CD14-positive monocyte (primary cell): Measurements from ENCODE around the gene FCRL6. TPM values are rescaled to one million over a fixed set of nuclear protein-coding genes. Genes with fewer than 3 reads are reported as not detected.

Experiments
- DNase-seq, 3 donors: peaks; one replicate each; pipeline ENCODE4 v3.0.0-alpha.2; 2011 to 2022
- H2AFZ ChIP-seq: 2 replicates; pipeline ENCODE4 v1.6.0; 2012; ENCODE audit warnings: mild to moderate bottlenecking, low read depth, low read length, inconsistent platforms; ENCODE audit not compliant: insufficient read depth, poor library complexity, severe bottlenecking
- H3K27ac ChIP-seq, 2 donors: 1 replicate in 1 of 2; 2 replicates in 1 of 2; pipeline ENCODE4 v1.5.1; 2012 to 2013; ENCODE audit warnings: low read length in 2 of 2, control low read depth in 1 of 2, inconsistent platforms in 1 of 2, low read depth in 1 of 2, mild to moderate bottlenecking in 1 of 2
- H3K27me3 ChIP-seq, 2 donors: one replicate each; pipeline versions ENCODE4 v1.6.0 to v1.6.1; 2011 to 2013; ENCODE audit warnings: low read length in 2 of 2; ENCODE audit not compliant: control insufficient read depth in 2 of 2, insufficient read depth in 2 of 2
- H3K36me3 ChIP-seq, 2 donors: replicated peaks in 1 of 2; 1 replicate in 1 of 2; 2 replicates in 1 of 2; pipeline versions ENCODE4 v1.5.1 to v1.6.1; 2012 to 2013; ENCODE audit warnings: low read length in 2 of 2, control low read depth in 1 of 2, inconsistent platforms in 1 of 2, mild to moderate bottlenecking in 1 of 2; ENCODE audit not compliant: insufficient read depth in 2 of 2, control insufficient read depth in 1 of 2
- H3K4me1 ChIP-seq, 2 donors: 1 replicate in 1 of 2; 2 replicates in 1 of 2; pipeline versions ENCODE4 v1.5.1 to v1.6.1; 2012 to 2013; ENCODE audit warnings: low read length in 2 of 2, control low read depth in 1 of 2, inconsistent platforms in 1 of 2, mild to moderate bottlenecking in 1 of 2, moderate library complexity in 1 of 2; ENCODE audit not compliant: insufficient read depth in 2 of 2, control insufficient read depth in 1 of 2
- H3K4me2 ChIP-seq: replicated peaks from 2 replicates; pipeline ENCODE3; 2012; ENCODE audit warnings: low read length, moderate library complexity, mild to moderate bottlenecking; ENCODE audit not compliant: poor library complexity, severe bottlenecking; ENCODE audit errors: extremely low read depth
- H3K4me3 ChIP-seq, 3 experiments: fragments of 200-600 bp in 1 of 3; sonication (generic) in 1 of 3; replicated peaks in 1 of 3; 1 replicate in 2 of 3; 2 replicates in 1 of 3; pipeline ENCODE4 v1.5.1; 2011 to 2013; ENCODE audit warnings: low read length in 3 of 3, mild to moderate bottlenecking in 3 of 3, control low read depth in 2 of 3, low read depth in 2 of 3, inconsistent platforms in 1 of 3, moderate library complexity in 1 of 3
- H3K79me2 ChIP-seq: 2 replicates; pipeline ENCODE4 v1.6.0; 2012; ENCODE audit warnings: mild to moderate bottlenecking, control low read depth, inconsistent platforms, low read length, moderate library complexity; ENCODE audit not compliant: insufficient read depth
- H3K9ac ChIP-seq: 2 replicates; pipeline ENCODE4 v1.6.0; 2017; ENCODE audit warnings: low read length, mild to moderate bottlenecking; ENCODE audit not compliant: insufficient read depth, poor library complexity, severe bottlenecking
- H3K9me3 ChIP-seq, 2 donors: replicated peaks in 1 of 2; 1 replicate in 1 of 2; 2 replicates in 1 of 2; pipeline versions ENCODE4 v1.5.1 to v1.6.1; 2012 to 2013; ENCODE audit warnings: low read length in 2 of 2, control low read depth in 1 of 2; ENCODE audit not compliant: control insufficient read depth in 1 of 2, insufficient read depth in 1 of 2
- H4K20me1 ChIP-seq: 2 replicates; pipeline ENCODE4 v1.6.0; 2012; ENCODE audit warnings: mild to moderate bottlenecking, low read length, control low read depth, moderate library complexity; ENCODE audit not compliant: insufficient read depth
- H3K27ac Mint-ChIP-seq, 7 donors: one replicate each; pipeline ENCODE4 v1.8.0; 2020; ENCODE audit warnings: mild to moderate bottlenecking in 7 of 7, mixed read lengths in 7 of 7, moderate library complexity in 6 of 7, inconsistent platforms in 2 of 7
- H3K27me3 Mint-ChIP-seq, 3 donors: one replicate each; pipeline ENCODE4 v1.8.0; 2021 to 2022; ENCODE audit warnings: low read depth in 3 of 3, mild to moderate bottlenecking in 3 of 3, mixed read lengths in 3 of 3, moderate library complexity in 3 of 3, inconsistent platforms in 1 of 3
- H3K36me3 Mint-ChIP-seq, 2 donors: one replicate each; pipeline ENCODE4 v1.8.0; 2020; ENCODE audit warnings: mixed read lengths in 2 of 2, inconsistent platforms in 1 of 2, mild to moderate bottlenecking in 1 of 2
- H3K4me1 Mint-ChIP-seq: one replicate; pipeline ENCODE4 v1.8.0; 2020; ENCODE audit warnings: mild to moderate bottlenecking, mixed read lengths
- H3K4me3 Mint-ChIP-seq, 2 donors: one replicate each; pipeline ENCODE4 v1.8.0; 2020; ENCODE audit warnings: mild to moderate bottlenecking in 2 of 2, mixed read lengths in 2 of 2, moderate library complexity in 1 of 2
- H3K9me3 Mint-ChIP-seq, 7 donors: one replicate each; pipeline ENCODE4 v1.8.0; 2020 to 2022; ENCODE audit warnings: mixed read lengths in 7 of 7, mild to moderate bottlenecking in 6 of 7, moderate library complexity in 6 of 7, inconsistent platforms in 2 of 7
- CTCF ChIP-seq: fragments of 200-600 bp; IDR thresholded peaks from one replicate; pipeline ENCODE4 v1.8.0; 2022; ENCODE audit warnings: antibody characterized with exemption, mild to moderate bottlenecking
- WGBS: methylation state at CpG from one replicate; pipeline ENCODE4 v1.1.5; 2013; ENCODE audit warnings: missing lambda C conversion rate; ENCODE audit not compliant: insufficient coverage; 5-methylcytosine and 5-hydroxymethylcytosine counted together
- intact Hi-C, 2 donors: fragments of 100-400 bp; cut with micrococcal nuclease; formaldehyde crosslinking; loops; one replicate each; pipeline versions ENCODE4 v1.15.0 to v1.15.1; 2023
- polyA plus RNA-seq, 3 donors: library from polyadenylated mRNA; depleted of rRNA in 1 of 3; unstranded in 2 of 3; stranded (reverse) in 1 of 3; fragments of 300-500 nt in 2 of 3; fragments of >200 nt in 1 of 3; fragmentation: Illumina TruSeq in 2 of 3; gene quantifications; 1 replicate in 2 of 3; 2 replicates in 1 of 3; pipeline ENCODE4 v1.2.3, GENCODE V29; 2012 to 2021

Gene FCRL6
- polyA plus RNA-seq, 3 donors: 0.15 to 0.36 (median 0.17) TPM

DNA sequence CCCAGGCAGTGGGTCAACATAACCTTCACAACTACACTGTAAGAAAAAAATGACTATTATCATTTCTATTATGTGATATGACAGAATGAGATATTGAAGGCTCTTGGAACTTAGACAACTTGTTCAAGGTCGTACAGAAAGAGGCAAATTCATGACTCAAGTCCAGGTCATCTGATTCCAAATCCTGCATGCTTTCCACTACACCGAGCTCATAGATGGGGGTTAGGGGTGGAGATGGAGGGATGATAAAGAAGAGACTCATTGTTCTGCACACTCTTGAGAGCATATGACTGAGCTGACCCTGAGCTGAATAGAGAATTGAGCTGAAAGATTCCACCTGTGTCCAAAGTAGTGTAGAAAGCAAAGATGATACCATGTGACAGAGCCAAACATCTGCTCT lies 2.8 kb downstream of the FCRL6 start:
- Histone ChIP-seq H4K20me1 (no peaks in the 10 kb centered on the region), H3K27me3 (no peaks in the 10 kb centered on the region), H3K4me3 (no peak overlapping the region), H2AFZ (no peak overlapping the region), H3K9me3 (no peaks in the 10 kb centered on the region), H3K4me1 (peaks cover 27 to 37% of the 10 kb centered on the region in 2 donors), H3K4me2 (no peak overlapping the region), H3K9ac (no peak overlapping the region), H3K27ac (no peak overlapping the region), H3K36me3 (no peaks in the 10 kb centered on the region), H3K79me2 (no peaks in the 10 kb centered on the region)
- H3K9me3 Mint-ChIP-seq: peaks cover 0 to 2% (median 0%) of the 10 kb centered on the region in 7 donors
- WGBS: no CpG with 5 or more reads among the region's 2 CpGs
- peaks cover 0 to 11% (median 2%) of the 10 kb centered on the region in 3 donors for H3K27me3 Mint-ChIP-seq
- peaks cover 35% of the 10 kb centered on the region for H3K4me1 Mint-ChIP-seq
- no peak for DNase-seq
- H3K27ac Mint-ChIP-seq: no peak overlapping the region
- TF ChIP-seq CTCF: no peak
- H3K36me3 Mint-ChIP-seq: no peaks in the 10 kb centered on the region
- intact Hi-C loops: loop anchor here in 1 of 2 donors (5.0 kb wide), 1 partner anchor 202 kb away; no protein-coding TSS in a partner anchor
- no peak overlapping the region for H3K4me3 Mint-ChIP-seq

- Histone ChIP-seq H3K4me2 (no peak overlapping the region), H4K20me1 (no peaks in the 10 kb centered on the region), H3K79me2 (no peaks in the 10 kb centered on the region), H2AFZ (no peak overlapping the region), H3K4me1 (no peaks in the 10 kb centered on the region), H3K4me3 (no peak overlapping the region), H3K9me3 (no peaks in the 10 kb centered on the region), H3K9ac (no peak overlapping the region), H3K27ac (no peak overlapping the region), H3K36me3 (no peaks in the 10 kb centered on the region), H3K27me3 (no peaks in the 10 kb centered on the region)
- no peaks in the 10 kb centered on the region for H3K9me3 Mint-ChIP-seq
- H3K27me3 Mint-ChIP-seq: peaks cover 3 to 5% (median 4%) of the 10 kb centered on the region in 3 donors
- no peak for TF ChIP-seq CTCF
- no peaks in the 10 kb centered on the region for H3K4me1 Mint-ChIP-seq
- no peak overlapping the region for H3K27ac Mint-ChIP-seq
- DNase-seq: no peak
- 100% methylated on average over 2 of the region's 8 CpGs for WGBS
- no peak overlapping the region for H3K4me3 Mint-ChIP-seq
- H3K36me3 Mint-ChIP-seq: no peaks in the 10 kb centered on the region
- intact Hi-C loops: no loop called here
These were observed 13.8 kb downstream of the FCRL6 start for GRCh38 chr1:159815926-159816325.
